DND-41 (cell line): ENCODE measurements around the gene HMBS.

Source experiments
- CTCF ChIP-seq: IDR thresholded peaks from 2 replicates; pipeline ENCODE4 v1.5.1; 2012; ENCODE audit warnings: borderline replicate concordance, low read length, moderate library complexity, mild to moderate bottlenecking; ENCODE audit not compliant: poor library complexity, severe bottlenecking; ENCODE audit errors: extremely low read depth
- EZH2 ChIP-seq: IDR thresholded peaks from 3 replicates; pipeline ENCODE4 v1.6.1; 2012; ENCODE audit warnings: borderline replicate concordance, low read depth, mild to moderate bottlenecking, moderate library complexity, low read length, inconsistent platforms; ENCODE audit not compliant: severe bottlenecking

GRCh38 chr11:119095066-119095880, 10.6 kb downstream of the HMBS start:
- TF ChIP-seq CTCF (peak; percentile 25), EZH2 (no peak)
